Activated naive CD8-positive, alpha-beta T cell treated with anti-CD3 and anti-CD28 coated beads, Interleukin-2, amount 50 U/mL, for 24 hours (primary cell): ENCODE data around the gene GABRD.

ENCODE experiments used
- ATAC-seq: fragments of 150-1000 bp; cut with Tn5 transposase; one replicate; pipeline ENCODE4 v1.10.0; 2021
- DNase-seq: peaks from one replicate; pipeline ENCODE4 v3.0.0; 2021
- H3K27ac Mint-ChIP-seq: one replicate; pipeline ENCODE4 v1.8.0; 2021; ENCODE audit warnings: mild to moderate bottlenecking, mixed read lengths
- H3K27me3 Mint-ChIP-seq: one replicate; pipeline ENCODE4 v1.8.0; 2021; ENCODE audit warnings: mixed read lengths
- H3K36me3 Mint-ChIP-seq: one replicate; pipeline ENCODE4 v1.8.0; 2021; ENCODE audit warnings: low read depth, mixed read lengths
- H3K4me1 Mint-ChIP-seq: one replicate; pipeline ENCODE4 v1.8.0; 2021; ENCODE audit warnings: mixed read lengths
- H3K4me3 Mint-ChIP-seq: one replicate; pipeline ENCODE4 v1.8.0; 2021; ENCODE audit warnings: mild to moderate bottlenecking, moderate library complexity, mixed read lengths
- H3K9me3 Mint-ChIP-seq: one replicate; pipeline ENCODE4 v1.8.0; 2021; ENCODE audit warnings: mixed read lengths

GABRD gene

DNA sequence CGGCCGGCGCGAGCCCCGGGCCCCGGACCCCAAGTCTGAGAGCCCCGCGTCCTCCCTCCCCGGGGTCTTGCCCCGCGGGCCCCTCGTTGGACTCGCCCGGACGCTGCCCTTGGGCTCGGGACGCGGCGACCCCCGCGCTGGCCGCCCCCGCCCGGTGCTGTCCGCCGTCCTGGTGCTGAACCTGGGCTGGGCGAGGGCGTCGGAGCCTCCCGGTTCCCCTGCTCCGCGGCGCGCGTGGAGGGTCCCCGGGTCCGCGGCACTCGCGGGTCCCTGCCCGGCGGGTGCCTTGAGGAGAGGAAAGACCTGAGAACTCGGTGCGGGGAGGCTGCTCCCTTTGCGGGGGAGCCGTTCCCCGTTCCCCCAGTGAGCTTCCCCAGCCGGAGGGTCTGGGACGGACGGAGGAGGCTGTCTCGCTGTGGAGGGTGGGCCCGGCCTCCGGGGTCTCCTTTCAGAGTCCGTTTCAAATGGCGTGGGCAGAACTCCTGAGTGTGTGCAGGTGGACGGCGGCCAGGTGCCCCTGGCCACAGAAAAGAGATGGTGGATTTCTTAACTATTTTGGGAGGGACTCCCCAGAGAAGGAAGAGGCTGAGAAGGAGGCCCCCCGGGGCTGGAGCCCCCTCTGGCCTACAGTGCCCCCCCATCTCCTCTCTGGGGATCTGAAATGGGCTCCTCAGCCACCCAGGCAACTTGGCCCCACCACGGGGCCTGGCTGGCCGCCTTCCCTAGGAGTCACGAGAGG, 595 bp downstream of the GABRD start:
- DNase-seq (no peak), ATAC-seq (no peak)
- Mint-ChIP-seq H3K4me1 (peaks cover 2% of the 10 kb centered on the region), H3K27me3 (peaks cover 53% of the 10 kb centered on the region), H3K4me3 (no peak overlapping the region), H3K9me3 (no peaks in the 10 kb centered on the region), H3K27ac (no peak overlapping the region), H3K36me3 (peaks cover 1% of the 10 kb centered on the region)

DNA sequence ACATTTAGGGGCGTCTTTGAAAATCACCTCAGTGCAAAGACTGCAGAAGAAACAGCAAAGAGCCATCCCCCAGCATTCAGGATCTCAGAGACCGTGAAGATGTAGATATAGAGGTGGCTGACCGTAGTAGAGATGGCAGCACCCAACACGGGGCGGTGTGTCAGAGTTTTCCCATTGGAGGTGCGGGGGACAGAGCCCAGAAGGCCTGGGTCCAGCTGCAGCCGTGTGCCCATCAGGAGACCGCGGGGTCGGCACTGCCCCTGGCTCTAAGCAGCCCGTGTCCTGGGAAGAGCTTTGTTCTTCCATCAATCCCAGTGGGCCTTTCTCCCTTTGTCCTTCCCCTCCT, 1.1 kb downstream of the GABRD start:
- ATAC-seq (no peak), DNase-seq (no peak)
- Mint-ChIP-seq H3K27ac (no peak overlapping the region), H3K4me1 (peaks cover 2% of the 10 kb centered on the region), H3K4me3 (no peak overlapping the region), H3K27me3 (peaks cover 47% of the 10 kb centered on the region), H3K9me3 (no peaks in the 10 kb centered on the region), H3K36me3 (peaks cover 1% of the 10 kb centered on the region)

DNA sequence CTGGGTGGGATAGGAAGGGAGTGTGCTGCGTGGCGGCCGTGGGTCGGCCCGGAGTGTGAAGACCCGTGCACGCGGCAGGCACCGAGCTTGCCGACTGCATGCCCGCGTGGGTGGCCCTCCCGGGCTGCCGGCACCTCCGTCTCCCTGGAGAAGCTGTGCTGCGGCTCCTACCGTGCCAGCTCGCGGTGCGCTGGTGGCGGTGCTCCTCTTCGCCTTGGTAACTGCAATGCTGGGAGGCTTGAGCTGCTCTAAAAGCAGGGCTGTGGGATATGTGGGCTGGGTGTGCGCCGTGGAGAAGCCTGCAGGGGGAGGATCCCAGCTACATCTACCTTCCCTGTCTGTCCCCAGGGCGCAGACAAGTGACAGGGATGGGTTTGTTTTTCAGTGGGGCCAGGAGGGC, 2.4 kb downstream of the GABRD start:
- Mint-ChIP-seq H3K36me3 (peaks cover 1% of the 10 kb centered on the region), H3K27me3 (peaks cover 41% of the 10 kb centered on the region), H3K9me3 (no peaks in the 10 kb centered on the region), H3K4me1 (peaks cover 4% of the 10 kb centered on the region), H3K4me3 (no peak overlapping the region), H3K27ac (no peak overlapping the region)
- ATAC-seq (no peak), DNase-seq (no peak)

DNA sequence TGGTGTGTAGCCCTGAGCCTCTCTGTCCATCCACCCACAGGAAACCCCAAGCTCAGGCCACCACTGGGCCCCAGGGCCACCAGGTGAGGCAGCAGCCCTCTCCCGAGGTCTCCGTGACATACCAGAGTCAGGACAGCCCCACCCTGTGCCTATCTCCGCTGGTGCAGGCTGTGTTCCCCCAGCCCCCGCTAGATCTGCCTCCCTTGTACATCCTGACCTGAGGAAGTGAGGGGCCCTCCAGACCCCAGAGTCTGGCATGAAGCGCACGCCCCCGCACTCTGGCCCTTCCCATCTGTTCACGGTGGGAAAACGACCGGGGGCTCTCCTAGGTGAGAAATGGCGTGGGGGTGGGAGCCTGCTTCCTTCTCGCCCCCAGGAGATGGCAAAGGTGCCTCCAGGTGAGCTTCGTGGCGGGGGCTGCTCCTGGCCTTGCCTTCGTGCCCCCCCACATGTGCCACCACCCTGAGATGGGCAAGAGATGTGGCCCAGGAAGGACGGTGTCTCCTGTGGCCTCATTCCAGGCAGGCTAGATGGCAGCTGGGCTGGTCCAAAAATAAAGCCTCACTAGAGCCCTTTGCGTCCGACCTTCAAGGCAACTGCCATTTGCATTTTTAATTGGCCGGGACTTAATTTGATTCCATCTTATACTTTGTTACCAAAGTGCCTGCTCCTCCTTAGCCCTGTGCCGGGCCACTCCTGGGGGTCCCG, 3.1 kb downstream of the GABRD start:
- no peak for DNase-seq
- ATAC-seq = no peak
- peaks cover 35% of the 10 kb centered on the region for H3K27me3 Mint-ChIP-seq
- H3K4me1 Mint-ChIP-seq = peaks cover 4% of the 10 kb centered on the region
- peaks cover 1% of the 10 kb centered on the region for H3K36me3 Mint-ChIP-seq
- no peak overlapping the region for H3K4me3 Mint-ChIP-seq
- H3K27ac Mint-ChIP-seq = no peak overlapping the region
- H3K9me3 Mint-ChIP-seq = no peaks in the 10 kb centered on the region

DNA sequence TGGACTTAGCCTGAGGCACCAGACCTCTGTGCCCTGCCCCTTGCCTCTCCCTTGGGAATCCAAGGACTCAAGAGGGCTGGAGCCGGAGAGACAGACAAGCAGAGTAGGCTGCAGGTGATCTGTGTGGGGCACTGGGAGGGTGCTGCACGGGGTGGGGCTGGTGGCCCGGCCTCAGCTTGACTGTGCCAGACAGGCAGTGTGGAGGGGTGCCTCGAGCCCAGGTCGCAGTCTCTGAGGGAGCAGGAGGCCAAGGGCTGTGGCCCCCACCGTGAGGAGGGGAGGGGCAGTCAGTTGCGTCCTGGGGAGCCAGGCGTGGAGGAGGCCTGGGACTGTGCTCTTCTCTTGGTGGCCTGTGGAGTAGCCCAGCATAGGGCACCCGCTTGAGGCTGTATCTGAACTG, 4.0 kb downstream of the GABRD start:
- no peak for ATAC-seq
- peaks cover 27% of the 10 kb centered on the region for H3K27me3 Mint-ChIP-seq
- H3K4me3 Mint-ChIP-seq = no peak overlapping the region
- H3K27ac Mint-ChIP-seq = no peak overlapping the region
- no peaks in the 10 kb centered on the region for H3K9me3 Mint-ChIP-seq
- H3K4me1 Mint-ChIP-seq = peaks cover 4% of the 10 kb centered on the region
- DNase-seq = no peak
- peaks cover 1% of the 10 kb centered on the region for H3K36me3 Mint-ChIP-seq

DNA sequence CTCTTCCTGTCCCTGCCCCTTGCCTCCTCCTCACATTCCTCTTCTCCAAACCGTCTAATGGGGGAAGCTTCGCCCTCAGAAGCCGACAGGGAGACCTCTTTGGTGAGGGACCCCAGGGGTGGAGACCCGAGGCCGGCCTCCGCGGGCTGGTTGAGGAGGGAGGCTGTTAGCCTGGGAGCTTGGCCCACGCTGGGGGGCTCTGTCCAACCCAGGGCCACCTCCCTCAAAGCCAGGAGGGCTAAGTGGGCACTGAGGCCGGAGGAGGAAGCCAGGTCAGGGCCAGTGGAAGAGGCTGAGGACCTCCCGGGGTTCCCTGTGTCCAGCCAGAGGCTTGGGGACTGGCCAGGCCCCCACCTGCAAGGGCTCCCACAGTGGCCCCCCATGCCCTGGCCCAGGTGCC, 5.3 kb downstream of the GABRD start:
- no peak overlapping the region for H3K27ac Mint-ChIP-seq
- no peak for ATAC-seq
- peaks cover 23% of the 10 kb centered on the region for H3K27me3 Mint-ChIP-seq

DNA sequence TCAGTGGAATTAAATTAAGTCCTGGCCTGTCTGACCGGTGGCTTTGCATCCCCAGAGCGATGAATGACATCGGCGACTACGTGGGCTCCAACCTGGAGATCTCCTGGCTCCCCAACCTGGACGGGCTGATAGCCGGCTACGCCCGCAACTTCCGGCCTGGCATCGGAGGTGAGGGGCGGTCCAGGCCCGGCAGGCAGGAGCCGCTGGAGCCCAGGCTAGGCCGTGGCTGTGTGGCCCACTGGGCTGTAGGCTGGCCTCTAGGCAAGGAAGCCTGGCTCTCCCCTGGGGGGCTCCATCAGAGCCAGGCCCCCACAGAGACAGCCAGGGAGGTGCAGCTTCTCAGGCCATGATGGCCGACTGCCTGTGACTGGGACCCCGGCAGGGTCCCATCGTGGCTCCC, 5.7 kb downstream of the GABRD start:
- peaks cover 21% of the 10 kb centered on the region for H3K27me3 Mint-ChIP-seq
- H3K27ac Mint-ChIP-seq = no peak overlapping the region
- no peak overlapping the region for H3K4me3 Mint-ChIP-seq
- ATAC-seq (no peak), DNase-seq (no peak)
- H3K36me3 Mint-ChIP-seq = no peaks in the 10 kb centered on the region
- no peaks in the 10 kb centered on the region for H3K9me3 Mint-ChIP-seq
- peaks cover 2% of the 10 kb centered on the region for H3K4me1 Mint-ChIP-seq

More for the DNA sequence above, 5.3 kb downstream of the GABRD start:
- no peak for DNase-seq
- no peaks in the 10 kb centered on the region for H3K9me3 Mint-ChIP-seq
- peaks cover 2% of the 10 kb centered on the region for H3K4me1 Mint-ChIP-seq
- H3K36me3 Mint-ChIP-seq = no peaks in the 10 kb centered on the region
- H3K4me3 Mint-ChIP-seq = no peak overlapping the region

DNA sequence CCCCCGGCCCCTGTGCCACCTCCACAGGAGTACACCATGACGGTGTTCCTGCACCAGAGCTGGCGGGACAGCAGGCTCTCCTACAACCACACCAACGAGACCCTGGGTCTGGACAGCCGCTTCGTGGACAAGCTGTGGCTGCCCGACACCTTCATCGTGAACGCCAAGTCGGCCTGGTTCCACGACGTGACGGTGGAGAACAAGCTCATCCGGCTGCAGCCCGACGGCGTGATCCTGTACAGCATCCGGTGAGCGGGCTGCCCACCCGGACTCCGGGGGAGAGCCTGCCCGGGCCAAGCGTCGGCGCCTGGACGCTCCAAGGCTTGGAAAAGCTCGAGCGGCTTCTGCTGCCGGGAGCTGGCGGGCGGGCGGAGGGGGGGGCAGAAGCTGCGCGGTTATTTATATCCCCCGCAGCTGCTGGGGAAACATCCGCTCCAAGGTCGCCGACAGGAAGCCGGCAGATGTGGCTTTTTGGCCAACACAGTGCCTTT, 6.4 kb downstream of the GABRD start:
- H3K27me3 Mint-ChIP-seq = peaks cover 16% of the 10 kb centered on the region
- no peak overlapping the region for H3K27ac Mint-ChIP-seq
- DNase-seq (no peak), ATAC-seq (no peak)
- H3K4me1 Mint-ChIP-seq = peaks cover 2% of the 10 kb centered on the region
- no peak overlapping the region for H3K4me3 Mint-ChIP-seq
- H3K9me3 Mint-ChIP-seq = no peaks in the 10 kb centered on the region
- no peaks in the 10 kb centered on the region for H3K36me3 Mint-ChIP-seq

DNA sequence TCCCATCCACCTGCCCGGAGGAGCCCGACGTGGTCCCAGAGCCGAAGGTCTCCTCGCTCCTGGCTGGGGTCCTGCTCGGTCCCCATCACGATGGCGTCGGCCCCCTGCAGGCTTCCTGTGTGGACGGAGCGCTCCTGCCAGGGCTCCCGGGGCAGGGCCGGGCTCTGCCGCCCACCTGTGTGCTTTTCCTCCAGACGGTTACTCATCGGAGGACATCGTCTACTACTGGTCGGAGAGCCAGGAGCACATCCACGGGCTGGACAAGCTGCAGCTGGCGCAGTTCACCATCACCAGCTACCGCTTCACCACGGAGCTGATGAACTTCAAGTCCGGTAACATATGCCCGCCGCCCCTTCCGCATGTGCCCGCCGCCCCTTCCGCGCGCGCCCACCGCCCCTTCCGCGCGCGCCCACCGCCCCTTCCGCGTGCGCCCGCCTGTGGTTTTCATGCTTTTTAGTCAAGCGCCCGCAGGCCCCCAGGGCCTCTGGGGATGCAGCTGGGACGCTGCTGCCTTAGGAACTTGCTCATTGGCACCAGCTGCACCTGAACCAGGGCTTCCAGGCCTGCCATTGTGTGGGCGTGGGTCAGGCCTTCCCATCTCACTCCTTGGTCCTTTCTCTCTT, 8.9 kb downstream of the GABRD start:
- ATAC-seq (no peak), DNase-seq (no peak)
- Mint-ChIP-seq H3K9me3 (no peaks in the 10 kb centered on the region), H3K4me3 (no peak overlapping the region), H3K27ac (no peak overlapping the region), H3K36me3 (no peaks in the 10 kb centered on the region), H3K27me3 (peaks cover 5% of the 10 kb centered on the region), H3K4me1 (peaks cover 2% of the 10 kb centered on the region)

DNA sequence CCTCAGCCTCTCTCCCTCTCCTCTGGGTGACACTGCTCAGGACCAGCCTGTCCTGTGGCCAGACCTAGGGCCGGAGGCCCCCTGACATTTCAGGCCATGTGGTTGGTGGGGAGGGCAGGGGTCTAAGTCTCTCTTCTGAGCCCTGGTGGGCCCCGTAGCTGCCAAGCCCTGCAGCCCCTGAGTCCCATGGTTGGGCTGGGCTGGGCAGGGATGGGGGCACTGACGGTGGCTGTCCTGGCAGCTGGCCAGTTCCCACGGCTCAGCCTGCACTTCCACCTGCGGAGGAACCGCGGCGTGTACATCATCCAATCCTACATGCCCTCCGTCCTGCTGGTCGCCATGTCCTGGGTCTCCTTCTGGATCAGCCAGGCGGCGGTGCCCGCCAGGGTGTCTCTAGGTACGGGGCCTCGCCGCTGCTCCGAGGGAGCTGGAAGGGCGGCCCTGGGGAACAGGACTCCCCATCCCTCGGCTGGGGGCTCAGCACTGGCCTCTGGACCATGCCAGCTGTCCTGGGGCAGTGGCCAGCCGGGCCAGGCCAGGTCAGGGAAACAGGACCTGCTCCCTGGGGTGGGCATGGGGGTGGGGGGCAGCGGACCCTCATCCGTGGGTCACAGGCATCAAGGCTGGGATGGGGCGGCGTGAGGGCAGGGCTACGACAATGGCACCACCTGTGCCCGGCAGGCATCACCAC, 9.9 kb downstream of the GABRD start:
- Mint-ChIP-seq H3K36me3 (no peaks in the 10 kb centered on the region), H3K27me3 (no peaks in the 10 kb centered on the region), H3K4me3 (no peak overlapping the region), H3K4me1 (peaks cover 2% of the 10 kb centered on the region), H3K27ac (no peak overlapping the region), H3K9me3 (no peaks in the 10 kb centered on the region)
- ATAC-seq = no peak
- no peak for DNase-seq

DNA sequence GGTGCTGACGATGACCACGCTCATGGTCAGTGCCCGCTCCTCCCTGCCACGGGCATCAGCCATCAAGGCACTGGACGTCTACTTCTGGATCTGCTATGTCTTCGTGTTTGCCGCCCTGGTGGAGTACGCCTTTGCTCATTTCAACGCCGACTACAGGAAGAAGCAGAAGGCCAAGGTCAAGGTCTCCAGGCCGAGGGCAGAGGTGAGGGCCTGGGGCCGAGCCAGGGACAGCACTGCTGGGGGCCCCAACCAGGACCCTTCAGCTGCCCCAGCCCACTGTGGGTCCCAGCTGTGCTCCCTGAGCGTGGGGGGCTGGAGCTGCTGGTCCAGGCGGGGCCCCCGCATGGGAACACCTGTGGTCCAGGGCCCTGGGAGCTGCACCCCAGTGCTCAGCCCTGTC, 10.4 kb downstream of the GABRD start:
- H3K4me3 Mint-ChIP-seq = no peak overlapping the region
- ATAC-seq (no peak), DNase-seq (no peak)
- H3K27me3 Mint-ChIP-seq = no peaks in the 10 kb centered on the region
- peaks cover 2% of the 10 kb centered on the region for H3K4me1 Mint-ChIP-seq
- no peak overlapping the region for H3K27ac Mint-ChIP-seq
- no peaks in the 10 kb centered on the region for H3K9me3 Mint-ChIP-seq
- no peaks in the 10 kb centered on the region for H3K36me3 Mint-ChIP-seq

DNA sequence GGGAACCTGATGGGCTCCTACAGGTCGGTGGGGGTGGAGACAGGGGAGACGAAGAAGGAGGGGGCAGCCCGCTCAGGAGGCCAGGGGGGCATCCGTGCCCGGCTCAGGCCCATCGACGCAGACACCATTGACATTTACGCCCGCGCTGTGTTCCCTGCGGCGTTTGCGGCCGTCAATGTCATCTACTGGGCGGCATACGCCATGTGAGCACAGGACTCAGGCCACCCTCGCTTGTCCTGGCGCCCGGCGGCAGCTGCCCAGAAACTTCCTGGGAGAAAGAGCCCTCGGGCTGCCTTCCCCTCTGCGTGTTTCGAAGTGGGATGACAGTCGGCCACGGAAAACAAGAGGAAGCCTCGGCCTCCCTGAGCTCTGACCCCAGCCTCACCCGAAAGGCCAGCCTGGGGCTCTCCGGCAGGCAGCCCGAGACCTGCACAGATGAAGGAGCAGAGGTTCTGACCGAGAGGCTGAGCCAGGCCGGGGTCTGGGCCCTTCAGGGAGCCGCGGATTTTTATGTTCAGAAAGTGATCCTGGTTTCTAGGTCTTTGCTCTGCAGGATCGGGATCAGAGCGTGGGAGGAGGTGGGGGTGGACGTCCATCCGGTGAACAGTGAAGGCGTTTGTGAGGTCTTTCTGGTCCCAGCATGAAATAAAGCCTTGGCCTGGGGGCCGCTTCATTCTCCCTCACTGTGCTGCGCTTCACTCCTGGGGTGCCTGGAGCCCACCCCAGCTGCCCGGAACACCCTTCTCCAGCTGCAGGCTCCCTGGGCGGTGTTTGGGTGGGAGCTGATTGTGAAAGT, 11.1 kb downstream of the GABRD start:
- H3K9me3 Mint-ChIP-seq = no peaks in the 10 kb centered on the region
- no peaks in the 10 kb centered on the region for H3K36me3 Mint-ChIP-seq
- H3K4me3 Mint-ChIP-seq = no peak overlapping the region
- ATAC-seq (no peak), DNase-seq (no peak)
- H3K27ac Mint-ChIP-seq = no peak overlapping the region
- no peaks in the 10 kb centered on the region for H3K27me3 Mint-ChIP-seq
- peaks cover 2% of the 10 kb centered on the region for H3K4me1 Mint-ChIP-seq

DNA sequence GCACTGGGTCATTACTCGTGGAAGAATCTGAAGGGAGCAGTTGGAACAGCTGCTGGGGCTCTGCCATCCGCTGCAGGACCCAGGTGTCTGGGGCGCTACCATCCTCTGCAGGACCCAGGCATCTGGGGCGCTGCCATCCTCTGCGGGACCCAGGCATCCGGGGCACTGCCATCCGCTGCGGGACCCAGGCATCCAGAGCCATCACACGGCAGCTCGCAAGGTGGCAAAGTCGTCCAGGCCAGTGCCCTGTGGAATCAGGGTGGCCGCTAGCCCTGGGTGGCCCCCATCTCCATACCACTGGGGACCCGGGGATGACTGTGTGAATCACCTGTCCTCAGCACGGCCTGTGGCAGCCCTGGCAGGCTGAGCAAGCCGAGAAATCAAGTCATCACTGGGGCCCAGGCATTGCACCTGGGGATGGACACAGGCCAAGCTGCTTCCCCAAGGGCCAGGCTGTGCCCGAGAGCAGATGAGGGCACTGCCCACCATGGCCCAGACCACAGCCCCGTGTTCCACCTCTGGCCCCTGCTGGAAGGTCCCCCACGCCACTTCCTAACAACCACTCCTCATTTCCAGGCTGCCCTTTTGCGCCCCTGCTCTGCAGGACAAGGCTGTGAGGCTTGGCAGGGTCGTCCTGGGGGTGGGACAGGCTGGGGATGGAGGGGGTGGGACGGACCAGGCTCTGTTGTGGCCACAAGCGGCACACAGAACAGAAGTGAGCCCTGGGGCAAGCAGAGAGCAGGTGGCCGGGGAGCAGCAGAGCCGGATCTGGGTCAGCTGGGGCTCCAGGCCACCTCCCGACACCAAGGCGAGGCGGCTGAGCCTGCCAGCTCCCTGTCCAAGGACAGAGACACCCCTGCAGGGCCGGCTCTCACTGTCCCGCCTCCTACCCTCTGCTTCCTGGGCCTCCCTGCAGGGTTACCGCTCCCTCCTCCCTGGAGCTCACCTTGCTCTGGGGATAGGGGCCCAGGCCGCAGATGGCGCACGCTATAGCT, 12.7 kb downstream of the GABRD start:
- H3K36me3 Mint-ChIP-seq = no peaks in the 10 kb centered on the region
- no peaks in the 10 kb centered on the region for H3K4me1 Mint-ChIP-seq
- H3K4me3 Mint-ChIP-seq = no peak overlapping the region
- no peaks in the 10 kb centered on the region for H3K27me3 Mint-ChIP-seq
- H3K27ac Mint-ChIP-seq = no peak overlapping the region
- ATAC-seq (no peak), DNase-seq (no peak)
- H3K9me3 Mint-ChIP-seq = no peaks in the 10 kb centered on the region
